G401.6 (cell line): Measurements from ENCODE around the gene ATXN2L.
"Not testable (repeated sequence)": the region's sequence is repeated elsewhere in the genome, so short reads cannot be mapped to it uniquely, and the experiment has no call there.

Source experiments
- FAIRE-seq: peaks from 2 replicates; lab custom pipeline; 2012; peaks lifted over from hg19 to GRCh38; lab: Jason Lieb, UNC

ATXN2L gene

DNA sequence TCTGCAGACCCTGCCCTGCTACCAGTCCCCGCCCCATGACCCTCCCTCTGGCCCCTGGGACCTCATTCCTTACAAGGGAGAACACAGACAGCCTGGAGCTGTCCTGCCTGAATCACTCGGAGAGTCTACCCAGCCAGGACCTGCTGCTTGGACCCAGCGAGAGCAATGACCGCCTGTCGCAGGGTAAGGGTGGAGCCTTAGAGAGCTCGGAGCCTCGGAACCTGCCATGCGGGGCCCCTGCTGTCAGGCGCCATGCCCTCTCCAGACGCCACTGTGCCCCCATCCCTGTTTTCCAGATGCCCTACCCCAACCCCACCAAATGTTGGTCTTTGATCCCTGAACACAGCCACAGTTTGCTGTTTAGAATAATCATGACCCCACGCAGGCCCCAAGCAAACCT, 46.4 kb downstream of the ATXN2L start:
- FAIRE-seq, result no peak

DNA sequence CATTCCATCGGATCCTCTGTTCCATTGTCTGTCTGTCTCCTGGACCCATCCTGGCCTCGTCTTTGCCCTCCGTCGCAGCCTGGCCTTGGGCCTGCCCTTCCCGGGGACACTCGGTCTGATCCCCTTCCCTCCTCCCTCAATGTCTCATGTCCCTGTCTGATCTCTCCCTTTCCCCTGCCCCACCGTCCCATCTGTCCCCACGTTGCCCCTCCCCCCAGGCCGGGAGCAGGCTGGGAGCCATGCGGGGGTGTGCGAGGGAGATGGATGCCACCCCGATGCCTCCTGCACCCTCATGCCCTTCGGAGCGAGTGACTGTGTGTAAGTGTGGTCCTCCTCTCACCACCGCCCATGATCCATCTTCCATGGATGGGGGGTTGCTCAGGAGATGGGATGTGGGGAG, 50.2 kb downstream of the ATXN2L start:
- FAIRE-seq, result no peak

DNA sequence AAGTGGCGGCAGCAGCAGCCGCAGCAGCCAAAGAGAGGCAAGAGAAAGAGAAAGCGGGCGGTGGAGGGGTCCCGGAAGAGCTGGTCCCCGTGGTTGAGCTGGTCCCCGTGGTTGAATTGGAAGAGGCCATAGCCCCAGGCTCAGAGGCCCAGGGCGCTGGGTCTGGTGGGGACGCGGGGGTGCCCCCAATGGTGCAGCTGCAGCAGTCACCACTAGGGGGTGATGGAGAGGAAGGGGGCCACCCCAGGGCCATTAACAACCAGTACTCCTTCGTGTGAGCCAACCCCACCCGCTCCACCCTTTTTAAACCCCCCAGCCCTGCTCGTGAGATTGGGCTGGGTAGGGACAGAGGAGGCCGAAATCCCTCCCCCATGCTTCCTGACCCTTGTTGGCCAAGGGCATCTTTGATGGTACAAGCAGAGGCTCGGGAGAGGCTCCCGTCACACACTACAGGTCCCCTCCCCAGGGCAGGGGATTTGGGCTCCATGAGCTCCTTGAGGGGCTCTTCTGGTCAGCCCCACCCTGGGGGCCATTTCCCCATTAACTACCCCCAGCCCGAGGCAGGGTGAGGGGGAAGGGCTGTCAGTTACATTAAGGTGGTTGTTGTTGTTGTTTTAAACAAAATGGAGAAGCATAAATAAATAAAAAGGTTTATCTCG, 50.9 kb downstream of the ATXN2L start:
- no peak for FAIRE-seq

DNA sequence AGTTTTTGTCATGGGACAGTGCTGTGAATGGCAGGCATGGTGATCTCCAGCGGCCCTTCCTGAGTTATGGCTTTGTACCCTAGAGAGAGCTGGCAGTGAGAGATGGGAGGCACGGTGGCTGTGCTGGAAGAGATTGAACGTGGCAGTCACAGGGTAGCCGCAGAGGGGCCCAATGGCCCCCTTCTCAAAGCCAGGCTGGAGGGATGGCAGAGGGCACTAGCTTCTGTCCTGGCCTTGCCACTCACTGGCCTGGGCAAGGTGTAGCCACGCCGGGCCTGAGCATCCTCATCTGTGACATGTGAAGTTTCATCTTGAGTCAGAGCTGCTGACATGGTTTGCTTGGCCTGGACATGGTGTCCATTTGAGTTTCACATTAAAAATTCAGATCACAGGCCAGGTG, 51.6 kb downstream of the ATXN2L start:
- no peak for FAIRE-seq

DNA sequence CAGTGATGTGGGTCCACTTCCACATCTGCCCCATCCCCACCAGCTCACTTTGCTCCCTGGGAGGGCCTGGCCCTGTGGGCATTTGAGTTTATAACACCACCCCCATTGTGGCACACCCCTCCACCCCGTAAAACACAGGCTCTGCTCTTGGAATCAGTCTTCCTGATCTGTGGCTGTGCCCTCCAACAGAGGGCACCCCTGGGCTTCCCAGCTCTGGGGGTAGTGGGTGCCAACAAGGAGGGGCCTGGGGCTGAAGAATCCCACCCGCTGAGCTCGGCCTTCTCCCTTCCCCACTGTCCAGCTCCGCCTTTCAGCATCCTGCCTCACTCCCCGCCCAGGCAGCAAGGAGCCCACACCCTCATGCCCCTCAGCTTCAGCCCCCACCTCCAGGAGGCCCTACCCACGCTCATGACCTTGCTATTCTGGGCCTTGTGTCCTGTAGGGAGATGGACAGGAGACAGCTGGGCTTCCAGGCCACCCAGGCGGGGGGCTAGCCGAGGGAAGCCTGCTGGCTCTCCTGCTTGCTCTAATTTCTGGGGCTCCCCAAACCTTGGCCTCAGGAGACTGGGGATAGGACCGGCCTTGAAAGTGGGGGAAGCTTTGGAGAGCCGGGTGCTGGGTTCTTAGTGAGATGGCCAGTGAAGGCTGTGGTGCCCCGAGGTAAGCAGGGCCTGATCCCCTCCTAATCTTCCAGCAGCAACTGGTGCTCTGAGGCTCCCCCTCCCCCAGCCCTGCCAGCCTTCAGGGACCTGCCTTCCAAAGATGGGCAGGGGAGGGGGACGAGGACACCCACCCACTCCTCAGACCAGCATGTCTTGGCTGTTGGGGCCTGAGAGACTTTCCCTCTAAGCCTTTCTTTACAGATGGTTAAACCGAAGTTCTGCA, 52.6 kb downstream of the ATXN2L start:
- FAIRE-seq, result no peak

DNA sequence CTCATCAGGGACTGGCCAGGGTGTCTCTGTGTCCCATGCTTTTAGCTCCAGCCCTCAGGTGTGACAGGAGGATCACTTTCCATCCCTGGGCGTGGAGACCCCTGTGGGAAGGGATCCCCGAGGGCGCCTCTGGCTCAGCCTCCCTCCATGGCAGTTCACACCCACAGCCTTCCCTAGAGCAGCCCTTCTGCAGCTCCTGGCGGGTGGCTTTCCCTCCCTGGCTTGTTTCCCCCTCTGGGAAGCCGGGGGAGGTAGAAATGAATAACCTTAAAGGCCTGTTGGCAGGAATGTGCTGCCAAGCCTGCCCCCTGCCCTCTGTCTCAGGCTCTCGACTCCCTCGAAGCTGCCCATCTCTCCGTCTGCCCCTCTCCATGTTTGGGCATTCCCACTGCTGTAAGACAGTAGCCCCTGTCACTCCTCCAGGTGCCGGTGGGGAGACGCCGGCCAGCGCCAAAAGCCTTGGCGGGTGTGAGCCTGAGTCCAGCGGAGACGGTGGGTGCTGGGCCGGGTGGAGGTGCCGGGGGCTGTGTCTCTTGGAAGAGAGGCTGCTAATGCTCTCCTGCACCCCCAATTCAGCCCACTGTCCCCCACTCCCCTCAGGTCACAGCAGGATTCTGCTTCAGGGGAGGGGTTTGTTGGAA, 53.3 kb downstream of the ATXN2L start:
- no peak for FAIRE-seq

DNA sequence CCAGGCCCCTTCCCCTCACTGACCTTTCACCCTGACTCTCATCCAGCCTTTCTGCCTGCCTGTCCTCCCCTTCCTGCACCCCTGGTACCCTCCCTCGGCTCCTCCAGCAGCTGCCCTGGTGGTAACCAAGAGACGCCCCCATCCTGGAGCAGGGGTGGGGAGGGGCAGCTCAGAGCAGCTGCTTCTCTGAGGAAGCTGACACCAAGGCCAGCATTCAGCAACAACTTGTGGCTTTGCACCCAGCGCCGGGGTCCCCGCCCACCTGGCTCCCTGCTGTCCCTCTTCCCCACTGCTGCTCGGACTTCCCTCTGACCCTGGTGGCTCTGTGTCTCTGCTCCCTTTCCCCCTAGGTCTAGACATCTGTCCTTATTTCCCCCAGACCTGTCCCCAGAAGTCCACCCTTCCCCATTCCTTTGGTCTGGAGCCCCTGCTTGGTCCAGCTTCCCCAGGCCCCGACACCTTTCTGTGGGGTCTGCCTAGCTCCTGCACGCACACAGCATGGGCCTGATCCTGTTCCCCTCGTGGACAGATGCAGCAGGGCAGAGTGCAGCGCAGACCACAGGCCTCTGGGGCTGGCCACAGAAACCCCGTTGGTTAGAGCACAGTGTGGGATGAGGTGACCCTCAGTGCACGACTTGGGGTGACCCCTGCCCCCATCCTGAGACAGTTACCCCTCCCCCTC, 54.3 kb downstream of the ATXN2L start:
- no peak for FAIRE-seq

DNA sequence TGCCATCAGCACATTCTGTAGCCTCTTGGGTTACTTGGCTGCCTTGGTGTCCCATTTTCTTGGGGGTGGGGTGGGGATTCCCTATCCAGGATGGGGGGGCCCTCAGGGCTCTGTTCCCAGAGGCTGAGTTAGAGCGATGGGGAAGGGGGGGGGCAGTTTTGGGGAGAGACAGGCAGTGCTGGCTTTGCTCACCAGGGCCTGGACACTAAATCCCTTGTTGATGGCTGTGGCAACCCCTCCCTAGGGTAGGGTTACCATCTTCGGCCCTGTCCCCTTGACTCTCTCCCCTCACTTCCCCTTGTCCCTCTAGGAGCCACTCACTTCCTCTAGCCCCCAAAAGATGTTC, 54.8 kb downstream of the ATXN2L start:
- no peak for FAIRE-seq

DNA sequence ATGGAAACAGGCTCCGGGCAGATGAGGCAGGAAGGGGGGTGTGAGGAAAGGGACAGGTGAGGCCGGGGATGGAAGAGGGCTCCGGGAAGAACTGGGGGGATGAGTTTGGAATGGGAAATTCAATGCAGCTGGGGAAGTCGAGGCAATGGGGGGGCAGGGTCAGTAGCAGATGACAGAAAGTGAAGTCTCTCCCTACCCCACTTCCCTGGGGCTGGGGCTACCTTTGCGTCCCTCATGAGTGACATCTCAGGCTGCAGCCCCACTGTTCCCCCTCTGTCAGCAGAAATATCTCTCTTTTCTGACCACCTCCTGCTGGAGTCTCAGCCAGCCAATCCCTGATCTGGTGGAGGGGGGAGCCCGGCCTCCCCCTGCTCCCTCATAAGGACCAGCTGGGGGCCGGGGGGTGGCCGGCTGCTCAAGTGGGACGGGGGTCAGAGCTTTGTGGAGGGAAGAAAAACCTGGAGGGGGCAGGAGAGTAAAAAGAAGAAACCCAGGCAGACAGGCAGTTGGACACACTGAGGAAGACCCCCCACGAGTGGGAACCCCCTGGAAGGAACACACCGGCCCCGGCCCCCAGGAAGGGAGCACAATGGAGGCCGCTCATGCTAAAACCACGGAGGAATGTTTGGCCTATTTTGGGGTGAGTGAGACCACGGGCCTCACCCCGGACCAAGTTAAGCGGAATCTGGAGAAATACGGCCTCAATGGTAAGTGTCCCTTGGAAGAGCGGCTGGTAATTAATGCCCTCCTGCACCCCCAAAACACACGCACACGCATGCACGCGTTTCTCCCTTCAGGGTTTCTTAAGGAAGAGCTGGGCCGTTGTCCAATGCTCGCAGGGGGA, 55.5 kb downstream of the ATXN2L start, which contains the start of gene ATP2A1:
TSS of gene ATP2A1 (plus strand) at position 406 of the 844 bp plus-strand sequence. CDS start at position 590, 184 bp downstream.
- no peak for FAIRE-seq

DNA sequence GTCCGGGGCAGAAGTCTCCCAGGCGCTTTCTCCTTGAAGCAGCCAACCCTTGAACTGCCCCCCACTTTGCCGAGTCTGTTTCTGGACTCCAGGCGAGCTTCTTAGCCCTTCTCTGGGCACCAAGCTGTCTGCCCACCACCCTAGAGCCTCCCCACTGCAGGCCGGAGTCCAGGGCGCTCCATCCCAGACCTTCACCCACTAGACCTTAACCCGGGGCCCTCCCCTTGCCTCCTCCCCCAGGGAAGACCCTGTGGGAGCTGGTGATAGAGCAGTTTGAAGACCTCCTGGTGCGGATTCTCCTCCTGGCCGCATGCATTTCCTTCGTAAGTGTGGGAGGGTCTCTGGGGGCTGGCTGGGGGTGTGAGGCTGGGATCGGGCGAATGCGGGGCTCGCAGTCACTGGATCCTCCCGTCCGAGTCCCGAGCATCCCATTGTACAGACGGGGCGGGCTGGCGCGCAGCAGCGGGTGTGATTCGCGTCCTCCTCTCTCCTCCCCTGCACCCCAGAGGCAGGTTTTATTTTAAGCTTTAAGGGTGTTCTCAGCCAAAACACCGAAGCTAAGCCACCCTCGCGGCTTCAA, 56.6 kb downstream of the ATXN2L start:
- FAIRE-seq, result no peak

DNA sequence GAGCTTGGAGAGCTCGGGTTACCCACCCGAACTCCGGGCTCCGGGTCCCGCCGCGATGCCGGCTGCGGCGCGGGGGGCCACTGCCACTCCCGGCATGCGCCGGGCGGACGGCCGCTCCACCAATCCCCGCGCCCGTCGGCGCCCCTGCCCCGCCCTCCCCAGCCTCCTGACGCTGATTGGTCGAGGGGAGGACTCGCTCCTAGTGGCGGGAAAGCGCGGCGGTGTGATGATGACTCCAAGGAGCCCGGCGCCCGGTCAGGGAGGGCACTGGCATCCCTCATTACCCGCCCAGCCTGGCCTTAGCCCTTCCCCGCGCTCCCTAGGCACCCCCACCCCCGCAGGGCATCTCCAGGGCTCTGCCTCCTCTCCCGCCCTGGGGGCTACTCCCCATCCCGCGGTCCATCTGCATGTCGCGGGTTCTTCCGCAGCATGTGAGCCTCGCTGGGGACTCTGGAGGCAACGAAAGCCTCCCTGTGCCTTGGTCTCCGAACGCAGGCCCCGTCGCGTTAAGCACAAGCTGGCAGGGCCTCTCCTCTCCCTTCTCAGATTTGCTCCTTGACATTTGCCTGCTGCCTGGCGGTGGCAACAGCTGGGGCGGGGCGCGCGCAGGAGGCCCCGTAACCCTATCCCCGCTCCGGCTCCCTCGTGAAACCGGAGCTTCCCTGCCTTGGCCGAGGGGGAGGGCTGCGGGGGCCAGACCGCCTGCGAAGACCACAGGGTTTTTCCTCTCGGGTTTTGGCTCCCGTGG, 57.2 kb downstream of the ATXN2L start:
- FAIRE-seq, result no peak

DNA sequence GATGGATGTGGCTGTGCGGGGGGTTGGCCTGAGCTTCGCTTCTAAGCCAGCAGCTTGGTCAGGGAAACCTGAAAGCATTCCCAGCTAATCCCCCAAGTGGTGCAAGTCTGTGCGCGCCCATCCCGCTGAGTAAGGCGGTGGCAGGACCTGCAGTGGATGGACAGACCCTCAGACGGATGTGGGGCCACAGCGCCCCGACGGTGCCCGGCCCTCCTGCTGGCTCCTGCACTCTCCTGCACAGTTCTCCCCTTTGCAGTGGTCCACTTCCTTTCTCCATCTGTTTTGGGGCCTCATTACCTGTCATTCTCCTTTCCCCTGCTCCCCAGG, 57.8 kb downstream of the ATXN2L start:
- FAIRE-seq, result no peak

DNA sequence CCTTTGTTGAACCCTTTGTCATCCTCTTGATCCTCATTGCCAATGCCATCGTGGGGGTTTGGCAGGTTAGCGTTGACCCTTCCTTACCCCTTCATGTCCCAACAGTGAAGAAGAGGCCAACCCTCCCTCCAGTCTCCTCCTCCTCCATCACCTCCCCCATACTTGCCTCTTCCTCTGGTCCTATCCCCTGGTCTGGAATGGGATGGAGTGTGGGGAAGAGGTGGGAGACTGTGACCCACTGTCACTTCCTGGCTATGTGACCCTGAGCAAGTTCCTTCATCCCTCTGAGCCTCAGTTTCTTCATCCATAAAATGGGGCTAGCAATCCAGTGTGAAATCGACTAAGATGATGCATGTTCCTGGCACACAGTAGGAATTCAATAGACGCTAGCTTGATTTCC, 58.2 kb downstream of the ATXN2L start:
- FAIRE-seq, result no peak

DNA sequence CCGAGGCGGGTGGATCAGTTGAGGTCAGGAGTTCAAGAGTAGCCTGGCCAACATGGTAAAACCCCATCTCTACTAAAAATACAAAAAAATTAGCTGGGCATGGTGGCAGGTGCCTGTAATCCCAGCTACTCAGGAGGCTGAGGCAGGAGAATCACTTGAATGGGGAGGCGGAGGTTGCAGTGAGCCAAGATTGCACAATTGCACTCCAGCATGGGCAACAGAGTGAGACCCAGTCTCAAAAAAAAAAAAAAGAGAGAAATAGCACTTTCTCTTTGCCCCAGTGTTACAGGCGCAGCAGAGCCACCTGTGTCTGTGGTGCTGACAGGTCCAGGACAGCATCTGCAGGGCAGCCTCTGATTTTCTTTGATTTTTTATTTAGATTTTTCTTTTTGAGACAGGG, 58.8 kb downstream of the ATXN2L start:
- FAIRE-seq, result not testable (repeated sequence)

DNA sequence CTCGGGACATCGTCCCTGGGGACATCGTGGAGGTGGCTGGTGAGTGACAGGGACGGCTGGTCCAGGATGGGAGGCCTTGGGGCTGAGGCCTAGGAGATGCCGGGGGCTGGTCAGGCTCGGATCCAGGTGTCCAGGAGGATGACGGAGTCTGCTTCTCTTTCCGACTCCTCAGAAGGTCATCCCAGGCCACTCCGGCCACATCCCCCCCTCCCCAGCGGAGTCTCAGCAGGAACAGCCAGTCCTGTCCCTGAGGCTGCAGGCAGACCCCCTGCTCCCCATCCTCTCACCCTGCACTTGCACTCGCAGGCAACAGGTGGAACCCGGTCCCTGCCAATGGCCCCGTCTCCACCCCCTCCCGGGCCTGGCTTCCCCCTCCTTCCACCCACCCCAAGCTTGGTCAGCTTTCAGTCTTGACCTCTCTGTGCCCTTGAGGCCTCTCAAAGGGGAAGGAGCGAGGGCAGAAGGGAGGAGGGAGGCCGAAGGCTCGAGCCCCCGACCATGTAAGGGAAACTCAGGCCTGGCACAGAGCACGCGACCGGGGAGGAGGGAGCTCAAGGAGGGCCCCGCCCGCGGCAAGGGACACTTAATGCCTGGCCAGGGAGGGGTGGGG, 59.9 kb downstream of the ATXN2L start:
- FAIRE-seq, result no peak

DNA sequence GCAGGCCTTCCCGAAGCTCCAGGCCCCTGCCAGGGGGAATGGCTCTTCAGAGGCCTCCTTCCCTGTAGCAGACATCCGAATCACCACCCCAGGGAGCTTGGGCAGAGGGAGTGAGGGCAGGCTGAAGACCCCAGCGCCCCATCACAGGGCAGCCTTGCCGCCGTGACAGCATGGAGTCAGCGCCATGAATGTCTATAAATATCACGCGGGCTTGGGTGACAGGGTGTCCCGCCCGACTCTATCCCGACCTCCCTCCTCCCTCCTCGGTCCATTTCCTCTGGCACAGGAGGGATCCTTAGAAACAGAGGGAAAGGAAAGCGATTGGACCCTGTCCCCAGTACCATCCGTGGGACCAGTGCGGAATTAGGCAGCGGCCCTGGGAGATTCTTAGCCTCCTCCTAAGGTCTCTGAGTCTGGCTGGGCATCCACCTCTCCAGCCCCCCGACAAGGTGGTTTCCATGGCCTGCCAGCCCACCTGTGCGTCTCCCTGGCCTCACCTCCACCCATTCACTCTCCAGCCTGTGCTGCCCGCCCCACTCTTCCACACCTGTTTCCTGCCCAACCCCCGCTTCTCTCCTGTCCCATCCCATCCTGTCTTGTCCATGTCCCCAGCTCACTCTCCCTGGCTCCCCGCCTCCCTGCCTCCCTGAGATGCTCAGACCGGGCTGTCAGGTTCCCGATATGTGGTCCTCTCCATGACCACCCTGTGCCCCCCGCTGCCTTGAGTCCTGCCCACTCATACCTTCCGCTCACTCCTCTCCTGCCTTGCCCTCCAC, 60.6 kb downstream of the ATXN2L start:
- FAIRE-seq, result no peak

DNA sequence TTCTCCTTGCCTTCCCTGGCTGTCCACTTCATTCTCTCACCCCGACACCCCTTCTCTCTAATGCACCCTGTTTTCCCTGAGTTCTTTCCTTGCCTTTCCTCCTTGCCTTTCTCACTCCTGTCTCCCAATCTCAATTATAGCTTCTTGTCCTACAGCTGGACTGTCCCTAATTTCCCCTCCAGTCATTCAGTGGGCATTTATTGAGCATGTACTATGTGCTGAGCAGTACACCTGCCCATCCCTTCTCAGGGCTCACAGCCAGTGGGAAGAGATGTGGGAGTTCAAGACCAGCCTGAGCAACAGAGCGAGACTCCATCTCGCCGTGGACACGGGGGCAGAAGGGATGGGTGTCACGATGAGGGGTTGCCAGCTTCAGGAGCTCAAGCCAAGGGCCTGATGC, 61.2 kb downstream of the ATXN2L start:
- no peak for FAIRE-seq
